Mesenchymal stem cell (in vitro differentiated cells and primary cell): ENCODE data around the gene SPDYE3.
"Not testable (repeated sequence)": the region's sequence is repeated elsewhere in the genome, so short reads cannot be mapped to it uniquely, and the experiment has no call there.

Experiments used
- DNase-seq: peaks from one replicate; pipeline ENCODE4 v3.0.0-alpha.2; 2013
- H2AFZ ChIP-seq: one replicate; pipeline ENCODE4 v1.6.1; 2013; ENCODE audit warnings: low read depth, mild to moderate bottlenecking, control low read depth, inconsistent platforms, low read length, moderate library complexity
- H2AK5ac ChIP-seq: 2 replicates; pipeline ENCODE4 v1.6.1; 2013; ENCODE audit warnings: low read length, moderate library complexity, mild to moderate bottlenecking, inconsistent platforms; ENCODE audit not compliant: severe bottlenecking
- H2BK120ac ChIP-seq: one replicate; pipeline ENCODE4 v1.6.1; 2013; ENCODE audit warnings: low read depth, mild to moderate bottlenecking, inconsistent platforms, low read length, moderate library complexity
- H2BK12ac ChIP-seq, 2 experiments: one replicate each; pipeline ENCODE4 v1.6.1; 2013; ENCODE audit warnings: inconsistent platforms in 2 of 2, low read length in 2 of 2, mild to moderate bottlenecking in 2 of 2, moderate library complexity in 2 of 2, control low read depth in 1 of 2
- H2BK15ac ChIP-seq: one replicate; pipeline ENCODE4 v1.6.1; 2013; ENCODE audit warnings: mild to moderate bottlenecking, low read depth, inconsistent platforms; ENCODE audit not compliant: poor library complexity, severe bottlenecking
- H2BK5ac ChIP-seq: 2 replicates; pipeline ENCODE4 v1.6.1; 2013; ENCODE audit warnings: low read depth, mild to moderate bottlenecking, low read length, control low read depth, inconsistent platforms; ENCODE audit not compliant: poor library complexity, severe bottlenecking
- H3K14ac ChIP-seq, 2 experiments: one replicate each; pipeline ENCODE4 v1.6.1; 2013; ENCODE audit warnings: inconsistent platforms in 2 of 2, low read length in 2 of 2, control low read depth in 1 of 2, mild to moderate bottlenecking in 1 of 2, moderate library complexity in 1 of 2
- H3K18ac ChIP-seq, 2 experiments: one replicate each; pipeline ENCODE4 v1.6.1; 2013; ENCODE audit warnings: inconsistent platforms in 2 of 2, low read length in 2 of 2, control low read depth in 1 of 2, low read depth in 1 of 2, mild to moderate bottlenecking in 1 of 2
- H3K23ac ChIP-seq, 2 experiments: one replicate each; pipeline ENCODE4 v1.6.1; 2013; ENCODE audit warnings: inconsistent platforms in 2 of 2, low read length in 2 of 2, mild to moderate bottlenecking in 2 of 2, moderate library complexity in 2 of 2, control low read depth in 1 of 2
- H3K27ac ChIP-seq: 2 replicates; pipeline ENCODE4 v1.5.1; 2013; ENCODE audit warnings: mild to moderate bottlenecking, moderate library complexity, low read length, control low read depth, inconsistent platforms; ENCODE audit not compliant: poor library complexity, severe bottlenecking
- H3K27me3 ChIP-seq, 2 experiments: 2 replicates each; pipeline versions ENCODE4 v1.6.1 to v1.7.0; 2013; ENCODE audit warnings: low read length in 2 of 2, mild to moderate bottlenecking in 2 of 2, moderate library complexity in 2 of 2, control low read depth in 1 of 2, inconsistent platforms in 1 of 2; ENCODE audit not compliant: control insufficient read depth in 1 of 2, insufficient read depth in 1 of 2
- H3K36me3 ChIP-seq, 2 experiments: 2 replicates each; pipeline versions ENCODE4 v1.6.1 to v1.7.0; 2013; ENCODE audit warnings: low read length in 2 of 2, control low read depth in 1 of 2, inconsistent platforms in 1 of 2, low read depth in 1 of 2, mild to moderate bottlenecking in 1 of 2; ENCODE audit not compliant: insufficient read depth in 2 of 2, control insufficient read depth in 1 of 2
- H3K4ac ChIP-seq, 2 experiments: one replicate each; pipeline ENCODE4 v1.6.1; 2013; ENCODE audit warnings: inconsistent platforms in 2 of 2, low read length in 2 of 2, mild to moderate bottlenecking in 2 of 2, moderate library complexity in 2 of 2, control low read depth in 1 of 2, low read depth in 1 of 2
- H3K4me1 ChIP-seq: 2 replicates; pipeline ENCODE4 v1.6.1; 2013; ENCODE audit warnings: low read depth, low read length, control low read depth; ENCODE audit not compliant: control insufficient read depth, insufficient read depth
- H3K4me2 ChIP-seq: 2 replicates; pipeline ENCODE4 v1.6.1; 2013; ENCODE audit warnings: low read length, mild to moderate bottlenecking, inconsistent platforms; ENCODE audit not compliant: poor library complexity, severe bottlenecking
- H3K4me3 ChIP-seq, 2 experiments: 2 replicates each; pipeline versions ENCODE4 v1.5.1 to v1.7.0; 2013; ENCODE audit warnings: low read length in 2 of 2, mild to moderate bottlenecking in 2 of 2, control low read depth in 1 of 2, low read depth in 1 of 2; ENCODE audit not compliant: insufficient read depth in 1 of 2
- H3K79me1 ChIP-seq: replicated peaks from 2 replicates; pipeline ENCODE4 v1.6.1; 2013; ENCODE audit warnings: mild to moderate bottlenecking, control low read depth, low read length, inconsistent platforms; ENCODE audit not compliant: poor library complexity, severe bottlenecking
- H3K9ac ChIP-seq: 2 replicates; pipeline ENCODE4 v1.7.0; 2013; ENCODE audit warnings: mild to moderate bottlenecking, low read length, moderate library complexity
- H3K9me3 ChIP-seq: 2 replicates; pipeline ENCODE4 v1.7.0; 2013; ENCODE audit warnings: mild to moderate bottlenecking, low read length; ENCODE audit not compliant: control insufficient read depth
- H4K8ac ChIP-seq: one replicate; pipeline ENCODE4 v1.6.1; 2013; ENCODE audit warnings: inconsistent platforms, mild to moderate bottlenecking, low read length, moderate library complexity
- H4K91ac ChIP-seq: one replicate; pipeline ENCODE4 v1.6.1; 2013; ENCODE audit warnings: mild to moderate bottlenecking, low read length, inconsistent platforms
- WGBS: methylation state at CpG from one replicate; pipeline ENCODE4 v1.1.7; 2013; ENCODE audit warnings: mixed read lengths; 5-methylcytosine and 5-hydroxymethylcytosine counted together

Gene SPDYE3

DNA sequence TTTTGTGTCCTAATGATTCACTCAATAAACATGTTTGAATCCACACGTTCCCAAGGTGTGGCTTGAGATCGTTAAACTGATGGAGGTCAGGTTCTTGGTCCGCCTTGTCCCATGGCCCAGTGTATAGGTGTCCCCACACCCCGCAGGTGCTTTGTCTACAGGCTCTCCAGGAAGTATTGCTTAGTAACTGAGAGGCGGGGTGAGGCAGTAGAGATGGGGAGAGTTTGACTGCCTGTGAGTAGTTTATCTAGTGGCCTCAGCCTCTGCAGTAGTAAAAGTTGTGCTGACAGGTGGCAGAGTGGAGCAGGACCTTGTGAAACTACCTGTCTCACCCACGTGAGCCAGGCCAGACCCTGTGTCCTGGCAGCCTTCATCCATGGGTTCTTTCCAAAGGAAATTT, 33.8 kb downstream of the SPDYE3 start:
- 84% methylated on average over 6 of the region's 6 CpGs for WGBS
- H3K23ac ChIP-seq, H3K9me3 ChIP-seq, H4K8ac ChIP-seq, H3K27ac ChIP-seq, H2BK12ac ChIP-seq, H3K14ac ChIP-seq, H3K4me2 ChIP-seq, H3K4me1 ChIP-seq, H2BK5ac ChIP-seq, H2BK15ac ChIP-seq, H3K27me3 ChIP-seq, H3K9ac ChIP-seq, H4K91ac ChIP-seq, H3K79me1 ChIP-seq, H2AK5ac ChIP-seq, H2AFZ ChIP-seq, DNase-seq, H3K4ac ChIP-seq, H3K4me3 ChIP-seq, H2BK120ac ChIP-seq, H3K18ac ChIP-seq: not testable (repeated sequence)
- peaks cover 17 to 31% of the 10 kb centered on the region in 2 experiments for H3K36me3 ChIP-seq

DNA sequence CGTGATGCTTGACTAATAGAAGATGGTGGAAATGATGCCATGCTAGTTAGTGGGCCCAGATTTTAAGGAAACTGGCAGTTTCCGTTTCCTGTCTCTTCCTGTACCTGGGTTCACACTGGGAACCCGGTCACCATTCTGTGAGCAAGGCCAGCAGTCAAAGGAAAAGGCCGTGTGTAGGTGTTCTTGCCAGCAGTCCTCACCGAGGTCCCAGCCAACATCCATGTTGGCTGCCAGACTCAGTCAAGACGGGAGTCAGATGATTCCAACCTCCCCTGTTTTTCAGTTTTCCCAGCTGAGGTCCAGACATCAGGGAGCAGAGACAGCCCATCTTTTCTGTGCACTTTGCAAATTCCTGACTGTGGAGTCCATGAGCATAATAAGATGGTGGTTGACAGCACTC, 35.3 kb downstream of the SPDYE3 start:
- no peak overlapping the region for H2BK5ac ChIP-seq
- no peaks in the 10 kb centered on the region for H3K9me3 ChIP-seq
- no peak overlapping the region for H3K4ac ChIP-seq
- no peak overlapping the region for H2AK5ac ChIP-seq
- H3K18ac ChIP-seq, result no peak overlapping the region
- H3K36me3 ChIP-seq, result peaks cover 28 to 46% of the 10 kb centered on the region in 2 experiments
- no peak overlapping the region for H3K9ac ChIP-seq
- H4K91ac ChIP-seq, result no peak overlapping the region
- H3K14ac ChIP-seq, result no peak overlapping the region
- no peak overlapping the region for H4K8ac ChIP-seq
- H3K79me1 ChIP-seq, result peaks cover 17% of the 10 kb centered on the region
- H3K23ac ChIP-seq, result no peak overlapping the region
- H2BK120ac ChIP-seq, result no peak overlapping the region
- no peak overlapping the region for H3K4me2 ChIP-seq
- H2AFZ ChIP-seq, result no peak overlapping the region
- H3K4me3 ChIP-seq, result no peak overlapping the region
- no peaks in the 10 kb centered on the region for H3K27me3 ChIP-seq
- WGBS, result 100% methylated on average over 6 of the region's 6 CpGs
- no peak overlapping the region for H2BK15ac ChIP-seq
- H3K4me1 ChIP-seq, result peaks cover 8% of the 10 kb centered on the region
- H3K27ac ChIP-seq, result no peak overlapping the region
- no peak overlapping the region for H2BK12ac ChIP-seq
- DNase-seq, result no peak

DNA sequence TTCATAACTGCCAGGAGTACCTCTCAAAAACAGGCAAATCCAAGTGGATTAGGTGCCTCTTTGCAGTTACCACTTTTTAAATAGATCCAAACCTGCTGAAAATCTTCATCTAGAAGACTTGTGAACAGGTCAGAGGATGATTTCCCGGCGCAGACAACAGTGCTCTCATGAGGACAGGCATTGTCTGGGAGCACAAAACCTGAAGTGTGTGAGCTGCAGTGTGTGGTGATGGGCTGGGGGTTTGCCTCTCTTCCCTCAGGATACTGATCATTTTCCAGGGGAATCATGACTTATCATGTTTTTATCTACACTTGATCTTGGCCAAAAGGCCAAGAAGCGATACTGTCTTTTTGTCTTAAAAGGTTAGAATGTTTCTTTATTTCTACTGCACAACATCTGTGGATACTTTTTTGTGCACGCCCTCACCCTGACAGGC, 36.6 kb downstream of the SPDYE3 start:
- H2BK120ac ChIP-seq, H3K23ac ChIP-seq, H3K4ac ChIP-seq, H4K91ac ChIP-seq, H3K4me1 ChIP-seq, H2BK15ac ChIP-seq, H3K4me3 ChIP-seq, H2AK5ac ChIP-seq, H3K14ac ChIP-seq, H3K18ac ChIP-seq, H4K8ac ChIP-seq, H2BK5ac ChIP-seq, H3K9ac ChIP-seq, H2BK12ac ChIP-seq, H2AFZ ChIP-seq, H3K4me2 ChIP-seq, H3K9me3 ChIP-seq, H3K27me3 ChIP-seq, DNase-seq: not testable (repeated sequence)
- Histone ChIP-seq H3K36me3 (peaks cover 34 to 51% of the 10 kb centered on the region in 2 experiments), H3K27ac (peak overlapping the region; percentile 2), H3K79me1 (peaks cover 23% of the 10 kb centered on the region)
- WGBS, result 97% methylated on average over 2 of the region's 4 CpGs

DNA sequence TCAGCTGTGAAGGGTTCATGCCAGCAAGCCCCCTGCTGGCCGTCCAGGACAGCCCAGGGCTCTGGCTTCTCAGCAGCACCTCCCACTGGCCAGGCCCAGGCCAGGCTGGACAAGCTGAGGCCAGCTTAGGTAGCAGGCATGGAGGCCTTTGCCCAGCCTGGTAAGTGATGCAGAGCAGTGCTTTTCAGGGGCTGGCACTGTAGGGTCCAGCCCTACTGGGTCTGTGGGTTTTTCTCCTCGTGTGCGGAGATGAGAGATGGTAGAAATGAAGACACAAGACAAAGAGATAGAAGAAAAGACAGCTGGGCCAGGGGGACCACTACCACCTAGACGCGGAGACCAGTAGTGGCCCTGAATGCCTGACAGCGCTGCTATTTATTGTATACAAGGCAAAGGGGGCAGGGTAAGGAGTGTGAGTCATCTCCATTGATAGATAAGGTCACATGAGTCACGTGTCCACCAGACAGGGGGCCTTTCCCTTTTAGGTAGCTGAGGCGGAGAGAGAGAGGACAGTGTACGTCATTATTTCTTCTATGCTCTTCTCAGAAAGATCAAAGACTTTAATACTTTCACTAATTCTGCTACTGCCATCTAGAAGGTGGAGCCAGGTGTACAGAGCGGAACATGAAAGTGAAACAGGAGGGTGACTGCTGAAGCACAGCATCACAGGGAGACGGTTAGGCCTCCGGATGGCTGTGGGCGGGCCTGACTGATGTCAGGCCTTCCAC, 37.2 kb downstream of the SPDYE3 start:
- not testable (repeated sequence) for H2BK12ac ChIP-seq, H4K91ac ChIP-seq, H3K4me2 ChIP-seq, H3K27me3 ChIP-seq, H3K4me1 ChIP-seq, H2AK5ac ChIP-seq, H2BK5ac ChIP-seq, H3K4me3 ChIP-seq, H3K23ac ChIP-seq, H2BK15ac ChIP-seq, H3K9me3 ChIP-seq, H2AFZ ChIP-seq, H2BK120ac ChIP-seq, H3K14ac ChIP-seq
- Histone ChIP-seq H4K8ac (peak overlapping the region; percentile 37), H3K4ac (peak overlapping the region in 1 of 2 experiments; percentile 58), H3K27ac (peak overlapping the region; percentile 24), H3K79me1 (peaks cover 27% of the 10 kb centered on the region), H3K36me3 (peaks cover 38 to 52% of the 10 kb centered on the region in 2 experiments), H3K9ac (peak overlapping the region; percentile 16), H3K18ac (peak overlapping the region in 1 of 2 experiments; percentile 8)
- WGBS, result 31% methylated on average over 6 of the region's 13 CpGs
- DNase-seq, result peak; percentile 93
